HG03280 (cell line): Measurements from ENCODE around the gene SLC6A14.

Source experiments
- ATAC-seq: cut with Tn5 transposase; IDR thresholded peaks from one replicate; pipeline ENCODE4 v1.9.1; 2021; ENCODE audit warnings: mild to moderate bottlenecking, moderate library complexity; ENCODE audit not compliant: unreplicated experiment

Gene SLC6A14

GRCh38 chrX:116436358-116436816 lies at the start of gene SLC6A14:
SLC6A14 (plus strand) TSS chrX:116436606; CDS start chrX:116436710, 104 bp downstream.
- ATAC-seq, result no peak

GRCh38 chrX:116395752-116396151 lies 40.7 kb upstream of the SLC6A14 start:
- no peak for ATAC-seq

- no peak for ATAC-seq
Observed at GRCh38 chrX:116399681-116400080, 36.7 kb upstream of the SLC6A14 start.

GRCh38 chrX:116409219-116409618 lies 27.2 kb upstream of the SLC6A14 start:
- ATAC-seq, result no peak

GRCh38 chrX:116413273-116413672 lies 23.1 kb upstream of the SLC6A14 start:
- no peak for ATAC-seq

GRCh38 chrX:116417214-116417613 lies 19.2 kb upstream of the SLC6A14 start:
- ATAC-seq, result no peak

GRCh38 chrX:116417968-116418367 lies 18.4 kb upstream of the SLC6A14 start:
- no peak for ATAC-seq

GRCh38 chrX:116427978-116428377 lies 8.4 kb upstream of the SLC6A14 start:
- no peak for ATAC-seq

GRCh38 chrX:116435597-116435996 lies 809 bp upstream of the SLC6A14 start:
- no peak for ATAC-seq

GRCh38 chrX:116449156-116449555 lies 12.8 kb downstream of the SLC6A14 start:
- no peak for ATAC-seq

- no peak for ATAC-seq
Observed at GRCh38 chrX:116462822-116463221, 26.4 kb downstream of the SLC6A14 start, which contains the start of gene CT83. CT83 (minus strand) TSS chrX:116462976; CDS start chrX:116462856, 120 bp downstream.

- no peak for ATAC-seq
Observed at GRCh38 chrX:116480059-116480458, 43.7 kb downstream of the SLC6A14 start.

- no peak for ATAC-seq
Observed at GRCh38 chrX:116490104-116490503, 53.7 kb downstream of the SLC6A14 start.

- ATAC-seq, result no peak
Observed at GRCh38 chrX:116493271-116493670, 56.9 kb downstream of the SLC6A14 start.

GRCh38 chrX:116499780-116500179 lies 63.4 kb downstream of the SLC6A14 start:
- ATAC-seq, result no peak
